ENCODE data around the gene PPFIA3.
A peak's percentile ranks its signal among the peaks of the same experiment; 100 is the strongest.

PPFIA3 gene

GRCh38 chr19:49150106-49150943, 31.0 kb downstream of the PPFIA3 start:
- Histone ChIP-seq H3K36me3 (replicated peaks; ENCODE audit: insufficient read depth, low read length) (no peaks in the 10 kb centered on the region), H3K4me1 (ENCODE audit: low read length) (peaks cover 10% of the 10 kb centered on the region; the same call in 1 of the 2 replicates), H3K9ac (ENCODE audit: low read length) (peak overlapping the region; percentile 46; the same call in 1 of the 2 replicates), H3K4me2 (ENCODE audit: low read depth, low read length) (peak overlapping the region; percentile 99), H3K4me3 (ENCODE audit: low read length) (peak overlapping the region; percentile 69), H4K20me1 (ENCODE audit: insufficient read depth, low read length) (no peaks in the 10 kb centered on the region), H3K79me2 (ENCODE audit: low read length) (no peaks in the 10 kb centered on the region), H3K9me2 (replicated peaks; ENCODE audit: insufficient read depth, low read length) (no peaks in the 10 kb centered on the region), H3K27ac (ENCODE audit: low read length) (no peak overlapping the region), H3F3A (ENCODE audit: insufficient read depth, low read length) (no peaks in the 10 kb centered on the region), H3K27me3 (replicated peaks; ENCODE audit: insufficient read depth, low read length) (peaks cover 67% of the 10 kb centered on the region), H2AFZ (ENCODE audit: low read length) (peak overlapping the region; percentile 81), H3K9me3 (replicated peaks; ENCODE audit: insufficient read depth, low read length) (no peaks in the 10 kb centered on the region)
- DNase-seq: peak; percentile 69
- no peak for TF ChIP-seq CTCF (IDR thresholded peaks at IDR 0.05; ENCODE audit: low read length)
- TF ChIP-seq EZH2 (optimal IDR thresholded peaks at IDR 0.05; ENCODE audit: low read depth, low read length): no peak
- no peak for TF ChIP-seq EZH2phosphoT487 (IDR thresholded peaks at IDR 0.05; ENCODE audit: low read length)

GRCh38 chr19:49150944-49151243, 31.6 kb downstream of the PPFIA3 start:
- H3K9ac ChIP-seq (ENCODE audit: low read length): no peak overlapping the region
- TF ChIP-seq EZH2 (optimal IDR thresholded peaks at IDR 0.05; ENCODE audit: low read depth, low read length): no peak
- no peak for TF ChIP-seq CTCF (IDR thresholded peaks at IDR 0.05; ENCODE audit: low read length)
- no peak for TF ChIP-seq EZH2phosphoT487 (IDR thresholded peaks at IDR 0.05; ENCODE audit: low read length)
- H3K79me2 ChIP-seq (ENCODE audit: low read length): no peaks in the 10 kb centered on the region
- H3K9me2 ChIP-seq (replicated peaks; ENCODE audit: insufficient read depth, low read length): no peaks in the 10 kb centered on the region
- peak overlapping the region; percentile 69 for H3K4me3 ChIP-seq (ENCODE audit: low read length)
- no peaks in the 10 kb centered on the region for H3F3A ChIP-seq (ENCODE audit: insufficient read depth, low read length)
- no peaks in the 10 kb centered on the region for H3K9me3 ChIP-seq (replicated peaks; ENCODE audit: insufficient read depth, low read length)
- no peak overlapping the region for H3K27ac ChIP-seq (ENCODE audit: low read length)
- peak overlapping the region; percentile 99 for H3K4me2 ChIP-seq (ENCODE audit: low read depth, low read length)
- no peaks in the 10 kb centered on the region for H3K36me3 ChIP-seq (replicated peaks; ENCODE audit: insufficient read depth, low read length)
- no peak for DNase-seq
- H4K20me1 ChIP-seq (ENCODE audit: insufficient read depth, low read length): no peaks in the 10 kb centered on the region
- H2AFZ ChIP-seq (ENCODE audit: low read length): peak overlapping the region; percentile 81
- H3K4me1 ChIP-seq (ENCODE audit: low read length): peaks cover 5% of the 10 kb centered on the region; the same call in 1 of the 2 replicates
- peaks cover 70% of the 10 kb centered on the region for H3K27me3 ChIP-seq (replicated peaks; ENCODE audit: insufficient read depth, low read length)

- Histone ChIP-seq H3K27ac (ENCODE audit: low read length) (no peak overlapping the region), H3F3A (ENCODE audit: insufficient read depth, low read length) (no peaks in the 10 kb centered on the region), H4K20me1 (ENCODE audit: insufficient read depth, low read length) (no peaks in the 10 kb centered on the region), H3K79me2 (ENCODE audit: low read length) (no peaks in the 10 kb centered on the region), H3K9ac (ENCODE audit: low read length) (no peak overlapping the region), H3K9me3 (replicated peaks; ENCODE audit: insufficient read depth, low read length) (no peaks in the 10 kb centered on the region), H2AFZ (ENCODE audit: low read length) (no peak overlapping the region), H3K4me2 (ENCODE audit: low read depth, low read length) (no peak overlapping the region), H3K27me3 (replicated peaks; ENCODE audit: insufficient read depth, low read length) (peaks cover 70% of the 10 kb centered on the region), H3K4me3 (ENCODE audit: low read length) (no peak overlapping the region), H3K36me3 (replicated peaks; ENCODE audit: insufficient read depth, low read length) (no peaks in the 10 kb centered on the region), H3K4me1 (ENCODE audit: low read length) (peaks cover 5% of the 10 kb centered on the region; the same call in 1 of the 2 replicates), H3K9me2 (replicated peaks; ENCODE audit: insufficient read depth, low read length) (no peaks in the 10 kb centered on the region)
- no peak for DNase-seq
- no peak for TF ChIP-seq EZH2phosphoT487 (IDR thresholded peaks at IDR 0.05; ENCODE audit: low read length)
- no peak for TF ChIP-seq EZH2 (optimal IDR thresholded peaks at IDR 0.05; ENCODE audit: low read depth, low read length)
- no peak for TF ChIP-seq CTCF (IDR thresholded peaks at IDR 0.05; ENCODE audit: low read length)
Measured at GRCh38 chr19:49151267-49152118, 32.1 kb downstream of the PPFIA3 start.
